OCI-M1 (cell line): ENCODE measurements around the gene HIF1AN.

Experiments used
- DNase-seq: peaks from one replicate; lab custom pipeline; 2025; lab: John Stamatoyannopoulos, UW

HIF1AN gene

GRCh38 chr10:100535715-100536353 is at the start of gene HIF1AN:
Gene HIF1AN (plus strand): TSS chr10:100535943. CDS start chr10:100535959, 16 bp downstream.
- peak; percentile 98 for DNase-seq

- DNase-seq, result no peak
Observed at GRCh38 chr10:100487529-100487928, 48.2 kb upstream of the HIF1AN start.

GRCh38 chr10:100489396-100489795 is 46.3 kb upstream of the HIF1AN start:
- DNase-seq, result no peak

- DNase-seq, result no peak
Observed at GRCh38 chr10:100490531-100490930, 45.2 kb upstream of the HIF1AN start.

GRCh38 chr10:100496567-100496966 is 39.2 kb upstream of the HIF1AN start:
- no peak for DNase-seq

GRCh38 chr10:100498059-100498458 is 37.7 kb upstream of the HIF1AN start:
- DNase-seq, result no peak

- DNase-seq, result peak; percentile 35
Observed at GRCh38 chr10:100501423-100501822, 34.3 kb upstream of the HIF1AN start.

GRCh38 chr10:100502926-100503494 is 32.7 kb upstream of the HIF1AN start:
- DNase-seq, result no peak

- no peak for DNase-seq
Observed at GRCh38 chr10:100504096-100504495, 31.6 kb upstream of the HIF1AN start.

GRCh38 chr10:100505164-100505563 is 30.6 kb upstream of the HIF1AN start:
- no peak for DNase-seq

- DNase-seq, result no peak
Observed at GRCh38 chr10:100506596-100507356, 29.0 kb upstream of the HIF1AN start.

GRCh38 chr10:100507357-100507732 is 28.4 kb upstream of the HIF1AN start:
- no peak for DNase-seq

GRCh38 chr10:100508266-100508665 is 27.5 kb upstream of the HIF1AN start:
- no peak for DNase-seq

- peak; percentile 92 for DNase-seq
Observed at GRCh38 chr10:100508691-100509150, 27.0 kb upstream of the HIF1AN start.

- DNase-seq, result peak; percentile 59
Observed at GRCh38 chr10:100509241-100509840, 26.4 kb upstream of the HIF1AN start.

- peak; percentile 84 for DNase-seq
Observed at GRCh38 chr10:100510533-100511308, 25.0 kb upstream of the HIF1AN start.

GRCh38 chr10:100515612-100516011 is 20.1 kb upstream of the HIF1AN start:
- DNase-seq, result no peak

- peak; percentile 47 for DNase-seq
Observed at GRCh38 chr10:100516847-100517246, 18.9 kb upstream of the HIF1AN start.

GRCh38 chr10:100518761-100519241 is 16.9 kb upstream of the HIF1AN start:
- DNase-seq, result peak; percentile 89

GRCh38 chr10:100519311-100520051 is 16.3 kb upstream of the HIF1AN start, which contains the start of gene SEC31B:
Gene SEC31B (minus strand): TSS chr10:100519861. CDS start chr10:100516952, 2,909 bp downstream.
- no peak for DNase-seq

- DNase-seq, result no peak
Observed at GRCh38 chr10:100520811-100521210, 14.9 kb upstream of the HIF1AN start.
